ENCODE results near the gene PLOD1. TPM values are rescaled to one million over a fixed set of nuclear protein-coding genes. Genes with fewer than 3 reads are reported as not detected.

Gene PLOD1
- total RNA-seq, 1 donor from 2014 or later = 54.8 TPM

DNA sequence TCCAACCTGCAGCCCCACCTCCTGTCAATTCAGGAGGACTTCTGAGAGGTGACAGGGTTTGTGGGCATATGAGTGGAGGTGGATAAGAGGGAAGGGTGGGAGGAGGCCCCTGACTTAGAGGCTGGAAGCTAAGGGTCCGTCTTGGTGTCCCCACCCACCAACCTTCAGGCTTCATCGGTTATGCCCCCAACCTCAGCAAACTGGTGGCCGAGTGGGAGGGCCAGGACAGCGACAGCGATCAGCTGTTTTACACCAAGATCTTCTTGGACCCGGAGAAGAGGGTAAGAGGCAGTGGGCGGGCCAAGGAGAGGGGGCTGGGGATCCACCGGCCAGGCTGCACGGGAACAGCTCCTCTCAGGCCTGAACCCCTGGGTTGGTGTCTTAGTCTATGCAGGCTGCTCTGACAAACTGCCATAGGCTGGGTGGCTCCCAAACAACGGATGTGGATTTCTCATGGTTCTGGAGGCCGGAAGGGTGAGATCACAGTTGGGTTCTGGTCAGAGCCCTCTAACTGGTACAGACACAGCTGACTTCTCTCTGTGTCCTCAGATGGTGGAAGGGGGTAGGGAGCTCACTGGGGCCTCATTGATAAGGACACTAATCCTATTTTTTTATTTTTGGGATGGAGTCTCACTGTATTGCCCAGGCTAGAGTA lies 18.1 kb downstream of the PLOD1 start:
- TF ChIP-seq, protein P1, sequence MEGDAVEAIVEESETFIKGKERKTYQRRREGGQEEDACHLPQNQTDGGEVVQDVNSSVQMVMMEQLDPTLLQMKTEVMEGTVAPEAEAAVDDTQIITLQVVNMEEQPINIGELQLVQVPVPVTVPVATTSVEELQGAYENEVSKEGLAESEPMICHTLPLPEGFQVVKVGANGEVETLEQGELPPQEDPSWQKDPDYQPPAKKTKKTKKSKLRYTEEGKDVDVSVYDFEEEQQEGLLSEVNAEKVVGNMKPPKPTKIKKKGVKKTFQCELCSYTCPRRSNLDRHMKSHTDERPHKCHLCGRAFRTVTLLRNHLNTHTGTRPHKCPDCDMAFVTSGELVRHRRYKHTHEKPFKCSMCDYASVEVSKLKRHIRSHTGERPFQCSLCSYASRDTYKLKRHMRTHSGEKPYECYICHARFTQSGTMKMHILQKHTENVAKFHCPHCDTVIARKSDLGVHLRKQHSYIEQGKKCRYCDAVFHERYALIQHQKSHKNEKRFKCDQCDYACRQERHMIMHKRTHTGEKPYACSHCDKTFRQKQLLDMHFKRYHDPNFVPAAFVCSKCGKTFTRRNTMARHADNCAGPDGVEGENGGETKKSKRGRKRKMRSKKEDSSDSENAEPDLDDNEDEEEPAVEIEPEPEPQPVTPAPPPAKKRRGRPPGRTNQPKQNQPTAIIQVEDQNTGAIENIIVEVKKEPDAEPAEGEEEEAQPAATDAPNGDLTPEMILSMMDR (IDR thresholded peaks at IDR 0.05; ENCODE audit: insufficient read depth, low read length, severe bottlenecking) = no peak
- H3K27me3 ChIP-seq (ENCODE audit: control insufficient read depth, insufficient read depth, low read length) = no peaks in the 10 kb centered on the region
- DNase-seq (ENCODE audit: low read depth) (no peak), FAIRE-seq (no peak)
- H3K4me3 ChIP-seq (ENCODE audit: low read depth, low read length) = no peak overlapping the region
- peaks cover 17% of the 10 kb centered on the region for H3K36me3 ChIP-seq (ENCODE audit: control insufficient read depth, insufficient read depth, low read length)

DNA sequence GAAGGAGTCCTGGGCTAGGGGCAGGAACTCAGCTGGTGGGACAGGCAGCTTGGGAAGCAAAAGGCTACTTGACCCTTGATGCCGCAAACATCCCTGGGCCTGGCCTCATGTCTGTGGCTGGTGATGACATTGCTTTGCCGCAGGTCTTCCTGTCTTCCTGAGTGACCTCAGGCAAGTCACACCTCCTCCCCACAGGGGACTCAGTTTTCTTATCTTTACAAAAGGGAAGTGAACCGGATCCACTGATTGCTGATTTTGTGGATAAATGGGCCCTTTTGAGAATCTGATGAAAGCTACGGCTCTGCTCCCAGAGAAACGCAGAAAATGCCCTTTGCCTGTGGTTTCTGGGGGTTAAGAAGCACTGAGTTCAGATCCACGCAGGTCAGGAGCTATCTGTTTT lies 20.7 kb downstream of the PLOD1 start:
- TF ChIP-seq, protein P1 (IDR thresholded peaks at IDR 0.05; ENCODE audit: insufficient read depth, low read length, severe bottlenecking) = no peak
- Histone ChIP-seq H3K36me3 (ENCODE audit: control insufficient read depth, insufficient read depth, low read length) (peaks cover 21% of the 10 kb centered on the region), H3K27me3 (ENCODE audit: control insufficient read depth, insufficient read depth, low read length) (no peaks in the 10 kb centered on the region), H3K4me3 (ENCODE audit: low read depth, low read length) (no peak overlapping the region)
- FAIRE-seq = no peak
- DNase-seq (ENCODE audit: low read depth) = no peak

DNA sequence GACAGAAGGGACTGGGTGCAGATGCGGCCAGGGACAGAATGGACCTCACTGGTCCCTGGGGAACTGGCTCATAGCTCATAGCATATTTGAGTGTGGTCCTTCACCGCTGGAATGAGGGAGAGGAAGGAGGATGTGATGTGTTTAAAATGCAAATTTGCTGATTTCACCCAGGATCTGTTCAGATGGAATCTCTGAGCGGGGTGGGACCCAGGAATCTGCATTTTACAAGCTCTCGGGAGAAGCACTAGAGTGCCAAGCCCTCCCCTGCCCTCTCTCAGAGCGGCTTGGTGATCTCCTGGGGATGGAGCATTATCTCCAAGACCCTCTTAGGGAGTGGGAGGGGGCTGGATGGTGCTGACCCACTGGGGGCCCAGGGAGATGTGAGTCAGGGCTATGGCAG lies 22.9 kb downstream of the PLOD1 start:
- FAIRE-seq (no peak), DNase-seq (ENCODE audit: low read depth) (no peak)
- Histone ChIP-seq H3K4me3 (ENCODE audit: low read depth, low read length) (no peak overlapping the region), H3K27me3 (ENCODE audit: control insufficient read depth, insufficient read depth, low read length) (no peaks in the 10 kb centered on the region), H3K36me3 (ENCODE audit: control insufficient read depth, insufficient read depth, low read length) (peaks cover 18% of the 10 kb centered on the region)
- TF ChIP-seq, protein P1 (IDR thresholded peaks at IDR 0.05; ENCODE audit: insufficient read depth, low read length, severe bottlenecking) = no peak

DNA sequence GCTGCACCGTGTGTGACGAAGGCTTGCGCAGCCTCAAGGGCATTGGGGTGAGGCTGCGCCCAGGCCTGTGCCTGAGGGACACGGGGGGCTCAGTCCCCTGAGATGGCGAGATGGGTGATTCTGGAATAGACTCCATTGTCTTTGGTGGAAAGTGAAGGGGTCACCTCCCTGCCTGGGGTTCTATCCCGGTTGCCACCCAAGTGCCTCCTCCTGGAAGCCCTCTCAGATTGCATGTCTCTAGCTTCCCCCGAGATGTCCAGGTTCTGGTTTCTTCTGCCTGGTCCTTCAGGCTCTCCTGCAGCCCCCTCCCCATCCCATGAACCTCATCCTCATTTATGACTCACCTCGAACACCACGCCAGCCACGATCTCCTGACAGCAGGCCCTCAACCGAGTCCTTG lies 23.4 kb downstream of the PLOD1 start:
- H3K36me3 ChIP-seq (ENCODE audit: control insufficient read depth, insufficient read depth, low read length) = peaks cover 18% of the 10 kb centered on the region
- no peaks in the 10 kb centered on the region for H3K27me3 ChIP-seq (ENCODE audit: control insufficient read depth, insufficient read depth, low read length)
- DNase-seq (ENCODE audit: low read depth) (no peak), FAIRE-seq (no peak)
- TF ChIP-seq, protein P1 (IDR thresholded peaks at IDR 0.05; ENCODE audit: insufficient read depth, low read length, severe bottlenecking) = no peak
- H3K4me3 ChIP-seq (ENCODE audit: low read depth, low read length) = no peak overlapping the region

DNA sequence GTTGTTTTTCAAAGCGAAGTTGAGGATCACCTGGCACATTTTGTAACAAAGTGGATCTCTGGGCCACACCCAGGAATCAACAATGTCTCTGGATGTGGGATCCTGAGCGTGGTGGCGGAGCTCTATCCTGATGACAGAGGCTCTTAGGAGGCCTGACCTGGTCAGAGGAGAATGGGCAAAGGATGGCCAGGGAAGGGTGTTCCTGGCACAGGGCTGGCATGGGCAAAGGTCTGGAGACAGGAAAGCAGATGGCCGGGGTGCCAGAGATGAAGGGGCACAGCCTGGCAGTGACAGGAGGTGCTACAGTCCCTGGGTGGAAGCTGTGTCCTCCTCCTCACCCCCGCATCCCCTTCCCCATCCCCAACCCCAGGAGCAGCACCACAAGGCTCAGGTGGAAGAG lies 25.8 kb downstream of the PLOD1 start:
- TF ChIP-seq, protein P1 (IDR thresholded peaks at IDR 0.05; ENCODE audit: insufficient read depth, low read length, severe bottlenecking) = no peak
- no peaks in the 10 kb centered on the region for H3K27me3 ChIP-seq (ENCODE audit: control insufficient read depth, insufficient read depth, low read length)
- H3K4me3 ChIP-seq (ENCODE audit: low read depth, low read length) = no peak overlapping the region
- peaks cover 26% of the 10 kb centered on the region for H3K36me3 ChIP-seq (ENCODE audit: control insufficient read depth, insufficient read depth, low read length)
- DNase-seq (ENCODE audit: low read depth) (no peak), FAIRE-seq (no peak)

DNA sequence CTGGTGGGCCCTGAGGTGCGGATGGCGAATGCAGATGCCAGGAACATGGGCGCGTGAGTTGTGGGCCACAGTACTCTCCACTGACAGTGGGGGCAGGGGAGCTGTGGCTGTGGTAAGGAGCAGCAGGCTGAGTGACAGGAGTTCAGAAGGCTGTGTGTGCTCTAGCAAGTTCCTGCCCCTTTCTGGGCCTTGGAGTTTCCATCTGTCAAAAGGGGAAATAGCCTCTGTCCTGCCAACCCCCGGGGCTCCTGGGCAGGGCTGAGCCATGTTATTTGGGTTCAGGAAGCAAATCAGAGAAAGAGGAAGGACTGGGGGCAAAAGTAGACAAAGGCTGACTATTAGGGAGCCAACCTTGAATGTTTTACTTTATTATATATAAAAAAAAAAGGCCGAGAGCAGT lies 26.2 kb downstream of the PLOD1 start:
- Histone ChIP-seq H3K27me3 (ENCODE audit: control insufficient read depth, insufficient read depth, low read length) (no peaks in the 10 kb centered on the region), H3K4me3 (ENCODE audit: low read depth, low read length) (no peak overlapping the region), H3K36me3 (ENCODE audit: control insufficient read depth, insufficient read depth, low read length) (peaks cover 29% of the 10 kb centered on the region)
- no peak for DNase-seq (ENCODE audit: low read depth)
- no peak for FAIRE-seq
- TF ChIP-seq, protein P1 (IDR thresholded peaks at IDR 0.05; ENCODE audit: insufficient read depth, low read length, severe bottlenecking) = no peak
